Naive thymus-derived CD8-positive, alpha-beta T cell (primary cell): ENCODE results near the gene DUOXA1. TPM values are rescaled to one million over a fixed set of nuclear protein-coding genes. Genes with fewer than 3 reads are reported as not detected.

Experiments used
- ATAC-seq, 2 donors: fragments of 150-1000 bp; cut with Tn5 transposase in 1 of 2; sonication (Bioruptor Pico), chemical (Tn5 transposase) in 1 of 2; 1 replicate in 1 of 2; 2 replicates in 1 of 2; pipeline ENCODE4 v1.10.0; 2021; ENCODE audit warnings: mild to moderate bottlenecking in 2 of 2, moderate library complexity in 2 of 2
- POLR2A ChIA-PET: fragments of 350-600 bp; sonication (Branson Sonifier 250); formaldehyde crosslinking; loops from one replicate; lab custom pipeline; 2021; ENCODE audit warnings: antibody characterized with exemption; lab: Charles Lee
- DNase-seq, 10 donors: peaks; one replicate each; pipeline versions ENCODE4 v3.0.0 to v3.0.0-alpha.2; 2020 to 2022
- H3K27ac Mint-ChIP-seq, 10 donors: one replicate each; pipeline ENCODE4 v1.8.0; 2020 to 2022; ENCODE audit warnings: mild to moderate bottlenecking in 10 of 10, mixed read lengths in 10 of 10, moderate library complexity in 4 of 10, inconsistent platforms in 1 of 10
- H3K27me3 Mint-ChIP-seq, 5 donors: one replicate each; pipeline ENCODE4 v1.8.0; 2021 to 2022; ENCODE audit warnings: mixed read lengths in 5 of 5
- H3K36me3 Mint-ChIP-seq, 3 donors: one replicate each; pipeline ENCODE4 v1.8.0; 2020 to 2022; ENCODE audit warnings: mixed read lengths in 3 of 3, mild to moderate bottlenecking in 2 of 3, inconsistent platforms in 1 of 3
- H3K4me1 Mint-ChIP-seq, 4 donors: one replicate each; pipeline ENCODE4 v1.8.0; 2021 to 2022; ENCODE audit warnings: mixed read lengths in 4 of 4
- H3K4me3 Mint-ChIP-seq, 10 donors: one replicate each; pipeline ENCODE4 v1.8.0; 2020 to 2022; ENCODE audit warnings: mild to moderate bottlenecking in 10 of 10, mixed read lengths in 10 of 10, moderate library complexity in 6 of 10, inconsistent platforms in 1 of 10
- H3K9me3 Mint-ChIP-seq, 9 donors: one replicate each; pipeline ENCODE4 v1.8.0; 2020 to 2022; ENCODE audit warnings: mixed read lengths in 9 of 9, mild to moderate bottlenecking in 3 of 9, inconsistent platforms in 1 of 9, moderate library complexity in 1 of 9
- polyA plus RNA-seq, 3 donors: library from polyadenylated mRNA; unstranded; fragments of 300-500 nt; fragmentation: Illumina TruSeq; gene quantifications; one replicate each; pipeline ENCODE4 v1.2.3, GENCODE V29; 2021
- total RNA-seq, 8 experiments: library from RNA in 2 of 8; stranded (reverse) in 2 of 8; gene quantifications; one replicate each; pipeline ENCODE4 v1.2.3 and lab custom pipeline; 2021 to 2026

Gene DUOXA1
- total and polyA plus RNA-seq, 5 experiments from 2014 or later, result 0.26 to 0.81 (median 0.77) TPM; not detected in 2

GRCh38 chr15:45123397-45123796 is 6.3 kb downstream of the DUOXA1 start:
- H3K36me3 Mint-ChIP-seq, result no peaks in the 10 kb centered on the region
- no peak overlapping the region for H3K4me3 Mint-ChIP-seq
- POLR2A ChIA-PET, result interaction anchor here (1.2 kb wide), 1 partner anchor 77 kb away, joined by 4 read pairs; no protein-coding TSS in a partner anchor
- peaks cover 27 to 67% (median 52%) of the 10 kb centered on the region in 5 donors for H3K27me3 Mint-ChIP-seq
- DNase-seq, result no peak
- peaks cover 0 to under 1% (median 0%) of the 10 kb centered on the region in 4 donors for H3K4me1 Mint-ChIP-seq
- no peaks in the 10 kb centered on the region for H3K9me3 Mint-ChIP-seq
- ATAC-seq, result no peak
- no peak overlapping the region for H3K27ac Mint-ChIP-seq

- Mint-ChIP-seq H3K9me3 (no peaks in the 10 kb centered on the region), H3K27me3 (peaks cover 32 to 65% (median 51%) of the 10 kb centered on the region in 5 donors), H3K4me3 (no peak overlapping the region), H3K27ac (no peak overlapping the region), H3K4me1 (peaks cover 3 to 8% (median 5%) of the 10 kb centered on the region in 4 donors), H3K36me3 (no peaks in the 10 kb centered on the region)
- POLR2A ChIA-PET, result no interaction called here
- DNase-seq (no peak), ATAC-seq (no peak)
Observed at GRCh38 chr15:45122719-45123118, 7.0 kb downstream of the DUOXA1 start.

- ATAC-seq (no peak), DNase-seq (no peak)
- Mint-ChIP-seq H3K4me1 (peaks cover 10 to 16% (median 12%) of the 10 kb centered on the region in 4 donors), H3K9me3 (no peaks in the 10 kb centered on the region), H3K4me3 (no peak overlapping the region), H3K36me3 (no peaks in the 10 kb centered on the region), H3K27ac (peak overlapping the region in 1 of 10 donors; percentile 21), H3K27me3 (peaks cover 33 to 72% (median 55%) of the 10 kb centered on the region in 5 donors)
- POLR2A ChIA-PET, result no interaction called here
Observed at GRCh38 chr15:45121706-45122417, 7.8 kb downstream of the DUOXA1 start.

- ATAC-seq (no peak), DNase-seq (no peak)
- H3K4me3 Mint-ChIP-seq, result no peak overlapping the region
- POLR2A ChIA-PET, result no interaction called here
- H3K27ac Mint-ChIP-seq, result peak overlapping the region in 1 of 10 donors; percentile 2
- no peaks in the 10 kb centered on the region for H3K9me3 Mint-ChIP-seq
- no peaks in the 10 kb centered on the region for H3K36me3 Mint-ChIP-seq
- H3K27me3 Mint-ChIP-seq, result peaks cover 37 to 74% (median 56%) of the 10 kb centered on the region in 5 donors
- H3K4me1 Mint-ChIP-seq, result peaks cover 14 to 25% (median 19%) of the 10 kb centered on the region in 4 donors
Observed at GRCh38 chr15:45121020-45121419, 8.7 kb downstream of the DUOXA1 start.

- peaks cover 38 to 74% (median 56%) of the 10 kb centered on the region in 5 donors for H3K27me3 Mint-ChIP-seq
- DNase-seq (no peak), ATAC-seq (no peak)
- H3K9me3 Mint-ChIP-seq, result peaks cover 0 to 2% (median 0%) of the 10 kb centered on the region in 9 donors
- POLR2A ChIA-PET, result no interaction called here
- peaks cover 14 to 30% (median 22%) of the 10 kb centered on the region in 4 donors for H3K4me1 Mint-ChIP-seq
- no peak overlapping the region for H3K4me3 Mint-ChIP-seq
- no peaks in the 10 kb centered on the region for H3K36me3 Mint-ChIP-seq
- H3K27ac Mint-ChIP-seq, result no peak overlapping the region
Observed at GRCh38 chr15:45120081-45120972, 9.4 kb downstream of the DUOXA1 start.

GRCh38 chr15:45118996-45119395 is 10.7 kb downstream of the DUOXA1 start:
- peaks cover 17 to 40% (median 31%) of the 10 kb centered on the region in 4 donors for H3K4me1 Mint-ChIP-seq
- H3K27me3 Mint-ChIP-seq, result peaks cover 39 to 81% (median 61%) of the 10 kb centered on the region in 5 donors
- no peak overlapping the region for H3K4me3 Mint-ChIP-seq
- peaks cover 0 to 2% (median 0%) of the 10 kb centered on the region in 9 donors for H3K9me3 Mint-ChIP-seq
- no peak overlapping the region for H3K27ac Mint-ChIP-seq
- peaks cover 0 to under 1% (median 0%) of the 10 kb centered on the region in 3 donors for H3K36me3 Mint-ChIP-seq
- no peak for DNase-seq
- POLR2A ChIA-PET, result interaction anchor here (0.6 kb wide), 1 partner anchor 149 kb away, joined by 3 read pairs; no protein-coding TSS in a partner anchor
- ATAC-seq, result no peak

GRCh38 chr15:45118131-45118588 is 11.5 kb downstream of the DUOXA1 start:
- peak overlapping the region in 3 of 10 donors; percentile 34 to 73 (median 66) for H3K27ac Mint-ChIP-seq
- peaks cover 42 to 81% (median 65%) of the 10 kb centered on the region in 5 donors for H3K27me3 Mint-ChIP-seq
- peaks cover 0 to 2% (median 0%) of the 10 kb centered on the region in 9 donors for H3K9me3 Mint-ChIP-seq
- ATAC-seq (peak; percentile 98), DNase-seq (peak; percentile 67 to 90 (median 78))
- peak overlapping the region; percentile 68 to 93 (median 88) for H3K4me3 Mint-ChIP-seq
- POLR2A ChIA-PET, result interaction anchor here (0.7 kb wide), 1 partner anchor 284 kb away, joined by 3 read pairs; a partner anchor contains a TSS
- peaks cover 0 to 2% (median 0%) of the 10 kb centered on the region in 3 donors for H3K36me3 Mint-ChIP-seq
- peaks cover 21 to 49% (median 39%) of the 10 kb centered on the region in 4 donors for H3K4me1 Mint-ChIP-seq

- peaks cover 24 to 55% (median 44%) of the 10 kb centered on the region in 4 donors for H3K4me1 Mint-ChIP-seq
- H3K27me3 Mint-ChIP-seq, result peaks cover 39 to 81% (median 64%) of the 10 kb centered on the region in 5 donors
- no peak for DNase-seq
- peak; percentile 3 to 29 for ATAC-seq
- peak overlapping the region in 4 of 10 donors; percentile 34 to 73 (median 68) for H3K27ac Mint-ChIP-seq
- H3K9me3 Mint-ChIP-seq, result peaks cover 0 to 2% (median 0%) of the 10 kb centered on the region in 9 donors
- peak overlapping the region; percentile 68 to 93 (median 88) for H3K4me3 Mint-ChIP-seq
- POLR2A ChIA-PET, result interaction anchor here (0.7 kb wide), 1 partner anchor 284 kb away, joined by 3 read pairs; a partner anchor contains a TSS
- peaks cover 0 to 2% (median 0%) of the 10 kb centered on the region in 3 donors for H3K36me3 Mint-ChIP-seq
Observed at GRCh38 chr15:45117308-45118130, 12.2 kb downstream of the DUOXA1 start.

- DNase-seq (peak in 1 of 10 donors; percentile 21), ATAC-seq (peak in 1 of 2 donors; percentile 22)
- Mint-ChIP-seq H3K4me3 (peak overlapping the region; percentile 68 to 93 (median 87)), H3K4me1 (peaks cover 27 to 63% (median 52%) of the 10 kb centered on the region in 4 donors), H3K27me3 (peaks cover 45 to 85% (median 69%) of the 10 kb centered on the region in 5 donors), H3K36me3 (peaks cover 0 to 2% (median 0%) of the 10 kb centered on the region in 3 donors), H3K9me3 (peaks cover 0 to 2% (median 0%) of the 10 kb centered on the region in 9 donors), H3K27ac (no peak overlapping the region)
- POLR2A ChIA-PET, result no interaction called here
Observed at GRCh38 chr15:45116482-45117307, 13.0 kb downstream of the DUOXA1 start.

GRCh38 chr15:45116006-45116481 is 13.6 kb downstream of the DUOXA1 start:
- no peak overlapping the region for H3K27ac Mint-ChIP-seq
- H3K27me3 Mint-ChIP-seq, result peaks cover 44 to 86% (median 68%) of the 10 kb centered on the region in 5 donors
- peaks cover 0 to 2% (median 0%) of the 10 kb centered on the region in 9 donors for H3K9me3 Mint-ChIP-seq
- peaks cover 0 to 2% (median 0%) of the 10 kb centered on the region in 3 donors for H3K36me3 Mint-ChIP-seq
- H3K4me3 Mint-ChIP-seq, result peak overlapping the region; percentile 52 to 93 (median 80)
- DNase-seq, result no peak
- POLR2A ChIA-PET, result no interaction called here
- ATAC-seq, result no peak
- peaks cover 27 to 64% (median 53%) of the 10 kb centered on the region in 4 donors for H3K4me1 Mint-ChIP-seq
